Lung microvascular endothelial cell (primary cell): ENCODE results near the gene AHRR. TPM values are rescaled to one million over a fixed set of nuclear protein-coding genes. Genes with fewer than 3 reads are reported as not detected.
A peak's percentile ranks its signal among the peaks of the same experiment; 100 is the strongest.
"Not testable (repeated sequence)": the region's sequence is repeated elsewhere in the genome, so short reads cannot be mapped to it uniquely, and the experiment has no call there.

Source experiments
- DNase-seq, 2 donors: peaks; one replicate each; pipeline versions ENCODE4 v3.0.0 to v3.0.0-alpha.2; 2010; ENCODE audit warnings: low read depth in 2 of 2
- total RNA-seq: library from RNA; depleted of rRNA; stranded (reverse); fragments of >200 nt; gene quantifications from 2 replicates; pipeline ENCODE4 v1.2.1, GENCODE V29; 2014

AHRR gene
- 1.4 and 2.4 TPM in 2 replicates for total RNA-seq

GRCh38 chr5:321230-321725 is at the start of gene AHRR:
Gene AHRR, plus strand, starts transcription at chr5:321714. Its CDS starts 22,189 bp downstream, at chr5:343903.
- peak; percentile 69 to 73 for DNase-seq

- not testable (repeated sequence) for DNase-seq
These were observed 49.7 kb upstream of the AHRR start for GRCh38 chr5:271828-272167.

DNA sequence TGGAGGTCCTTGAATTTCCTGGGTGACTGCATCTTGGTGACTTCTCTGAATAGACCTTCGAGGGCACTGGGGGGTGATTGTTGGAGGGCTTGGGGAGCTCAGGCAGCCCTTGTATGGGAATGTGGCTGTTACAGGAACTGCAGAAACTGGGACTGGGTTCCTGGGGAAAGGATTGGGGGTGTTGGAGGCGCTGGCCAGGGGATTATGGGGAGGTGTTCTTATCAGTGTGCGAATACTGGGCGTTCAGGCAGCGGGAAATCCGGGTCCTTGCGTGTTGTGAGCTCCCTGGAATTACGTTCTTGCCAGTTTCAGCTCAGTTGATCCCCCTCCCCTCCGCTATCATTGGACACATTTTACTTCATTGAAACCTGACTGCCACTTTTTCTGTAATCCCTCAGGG is 48.4 kb upstream of the AHRR start:
- not testable (repeated sequence) for DNase-seq

DNA sequence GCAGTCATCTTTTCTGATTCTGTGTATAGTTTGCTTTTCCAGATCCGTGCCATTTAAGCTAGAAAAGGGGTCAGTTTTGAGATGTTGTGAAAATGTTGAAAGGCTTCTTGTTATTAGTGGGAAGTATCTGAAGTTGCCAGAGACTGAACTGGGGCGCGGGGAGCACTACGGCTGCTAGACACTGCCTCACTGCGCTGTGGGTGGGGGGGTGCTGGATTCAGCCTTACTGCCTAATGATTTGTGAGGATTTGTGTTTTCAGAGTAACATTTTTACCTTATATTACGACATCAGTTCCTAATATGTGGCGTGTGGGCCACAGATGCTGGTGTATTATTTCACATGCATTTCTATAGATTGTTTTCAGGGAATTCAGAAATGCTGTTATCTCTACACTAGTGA is 48.0 kb upstream of the AHRR start:
- not testable (repeated sequence) for DNase-seq

- DNase-seq: peak; percentile 18 to 81
These were observed 47.2 kb upstream of the AHRR start for GRCh38 chr5:274346-274745.

DNA sequence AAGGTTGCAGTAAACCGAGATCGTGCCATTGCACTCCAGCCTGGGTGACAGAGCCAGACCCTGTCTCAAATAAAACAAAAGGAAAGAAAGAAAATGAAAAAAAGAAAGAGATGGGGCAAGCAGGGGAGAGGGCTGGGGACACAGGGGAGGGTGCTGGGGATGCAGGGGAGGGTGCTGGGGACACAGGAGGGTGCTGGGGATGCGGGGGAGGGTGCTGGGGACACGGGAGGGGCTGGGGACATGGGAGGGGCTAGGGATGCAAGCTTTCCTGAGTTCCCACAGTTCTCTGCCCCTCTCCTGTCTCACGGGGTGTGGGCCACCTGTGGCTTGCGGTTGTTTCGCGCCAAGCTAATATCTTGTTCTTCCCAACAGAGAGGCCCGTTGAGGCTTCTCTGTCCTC is 42.9 kb upstream of the AHRR start:
- no peak for DNase-seq

DNA sequence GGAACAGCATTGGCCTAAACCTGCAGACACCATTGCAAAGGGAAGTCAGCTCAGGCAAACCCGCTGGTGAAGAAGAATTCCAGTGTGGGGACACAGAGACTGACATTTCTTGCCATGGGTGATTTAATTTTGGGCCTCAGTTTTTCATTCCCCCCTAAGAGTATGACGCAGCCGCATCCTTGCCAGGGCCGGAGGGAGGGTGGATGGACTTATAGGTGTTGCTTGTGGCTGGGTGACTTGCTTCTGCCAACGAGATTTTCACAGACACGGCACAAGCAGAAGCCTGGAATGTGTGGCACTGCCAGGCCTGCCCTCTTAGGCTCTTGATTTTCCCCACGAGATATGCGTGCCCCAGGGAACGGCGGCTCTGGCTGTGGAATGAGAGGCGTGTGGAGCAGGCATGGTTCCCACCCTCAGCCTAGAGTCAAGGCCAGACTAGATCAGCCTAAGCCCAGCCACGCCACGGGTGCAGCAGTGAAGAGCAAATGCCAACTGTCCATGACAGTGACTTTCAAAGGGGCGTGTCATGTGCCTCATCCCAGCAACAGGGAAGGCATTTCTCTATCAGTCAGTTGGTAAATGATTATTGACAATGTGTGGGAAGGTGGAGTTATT is 42.4 kb upstream of the AHRR start:
- not testable (repeated sequence) for DNase-seq

GRCh38 chr5:285991-286557 is 35.4 kb upstream of the AHRR start:
- no peak for DNase-seq

- not testable (repeated sequence) for DNase-seq
These were observed 31.3 kb upstream of the AHRR start for GRCh38 chr5:290200-290599.

DNA sequence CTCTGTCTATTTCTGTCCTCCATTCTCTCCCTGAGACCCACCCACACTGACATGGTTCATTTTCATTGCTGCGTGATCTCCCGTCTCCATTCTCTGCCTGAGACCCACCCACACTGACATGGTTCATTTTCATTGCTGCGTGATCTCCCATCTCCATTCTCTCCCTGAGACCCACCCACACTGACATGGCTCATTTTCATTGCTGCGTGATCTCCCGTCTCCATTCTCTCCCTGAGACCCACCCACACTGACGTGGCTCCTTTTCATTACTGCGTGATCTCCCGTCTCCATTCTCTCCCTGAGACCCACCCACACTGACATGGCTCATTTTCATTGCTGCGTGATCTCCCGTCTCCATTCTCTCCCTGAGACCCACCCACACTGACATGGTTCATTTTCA is 30.2 kb upstream of the AHRR start:
- DNase-seq: not testable (repeated sequence)

DNA sequence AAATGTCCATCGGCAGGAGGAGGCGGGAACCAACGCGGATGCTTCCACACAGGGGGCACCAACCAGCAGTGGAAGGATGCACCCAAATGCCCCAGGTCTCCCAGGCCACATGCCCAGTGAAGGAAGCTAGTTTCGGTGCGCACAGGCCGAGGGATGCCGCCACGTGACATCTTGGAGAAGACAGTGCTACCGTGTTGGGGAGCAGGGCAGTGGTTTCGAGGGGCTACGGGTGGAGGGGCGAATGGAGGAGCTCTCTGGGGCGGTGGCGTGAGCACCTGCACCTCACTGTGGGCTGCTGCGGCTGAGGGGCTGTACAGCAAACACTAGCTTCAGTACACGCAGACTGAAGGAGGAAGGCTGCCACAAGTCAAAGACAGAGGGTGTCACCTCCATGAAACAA is 26.7 kb upstream of the AHRR start:
- not testable (repeated sequence) for DNase-seq

- DNase-seq: not testable (repeated sequence)
These were observed 25.3 kb upstream of the AHRR start for GRCh38 chr5:296207-296606.

DNA sequence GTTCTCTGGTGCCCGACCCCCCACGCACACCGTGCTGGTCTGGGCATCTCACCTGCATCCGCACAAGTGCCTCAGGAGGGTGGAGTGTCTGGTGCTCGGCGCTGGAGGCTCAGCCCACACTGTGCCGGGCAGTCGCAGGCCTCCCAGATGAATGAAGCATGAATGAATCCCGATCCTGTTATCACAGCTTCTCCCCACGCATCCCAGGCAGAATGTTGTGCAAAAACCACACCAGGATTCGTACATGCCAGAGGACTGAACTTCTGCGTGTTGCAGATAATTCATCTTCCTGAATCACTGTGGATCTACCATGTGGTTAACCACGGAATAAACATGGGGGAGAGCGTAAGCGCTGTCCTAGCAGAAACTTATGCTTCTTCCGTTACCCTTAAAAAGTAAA is 24.6 kb upstream of the AHRR start:
- not testable (repeated sequence) for DNase-seq

DNA sequence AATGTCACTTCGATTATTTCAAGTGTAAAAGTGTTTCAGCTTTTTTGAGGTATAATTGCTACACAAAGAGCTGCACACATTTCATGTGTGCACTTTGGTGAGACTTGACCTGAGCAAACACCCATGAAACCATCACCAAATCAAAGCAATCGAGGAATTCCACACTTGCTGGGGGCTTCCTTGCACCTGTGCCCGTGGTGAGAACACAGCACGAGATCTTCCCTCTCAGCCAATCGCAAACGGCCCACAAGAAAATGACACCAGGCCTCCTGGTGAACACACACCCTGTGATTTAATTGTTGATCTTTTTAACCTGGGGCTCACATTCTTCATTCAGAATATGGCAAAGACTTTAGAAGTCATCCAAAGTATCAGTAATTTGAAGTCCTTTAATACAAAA is 24.1 kb upstream of the AHRR start:
- DNase-seq: not testable (repeated sequence)

DNA sequence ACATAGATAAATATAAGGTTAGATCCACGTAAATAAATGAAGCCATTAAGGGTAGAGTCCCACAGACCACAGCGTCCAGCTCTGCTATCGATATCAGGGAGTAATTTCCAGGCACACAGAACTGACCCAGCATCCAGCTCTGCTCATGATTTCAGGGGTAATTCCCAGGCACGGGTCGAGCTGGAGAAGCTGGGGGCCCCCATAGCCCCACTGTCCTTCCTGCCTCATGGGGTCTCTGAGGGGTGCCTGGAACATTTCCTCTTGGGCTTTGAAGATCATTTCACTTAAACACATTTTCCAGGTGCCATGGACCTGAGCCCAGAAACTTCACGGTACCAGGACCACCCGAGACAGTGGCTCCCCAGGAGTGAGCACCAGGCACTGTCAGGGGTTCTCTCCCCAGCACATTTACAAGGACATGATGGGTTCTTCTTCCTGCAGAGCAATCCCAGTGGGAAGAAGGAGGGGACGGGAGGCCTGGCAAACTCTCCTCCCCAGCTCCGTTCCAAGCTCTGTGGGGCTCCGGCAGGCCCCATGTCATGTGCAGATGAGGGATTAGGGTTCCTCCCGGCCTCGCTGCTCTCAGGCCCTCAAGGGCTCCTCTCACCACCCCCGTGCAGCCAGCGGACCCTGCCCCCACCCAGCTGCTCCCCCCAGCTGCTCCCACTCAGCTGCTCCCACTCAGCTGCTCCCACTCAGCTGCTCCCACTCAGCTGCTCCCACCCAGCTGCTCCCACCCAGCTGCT is 23.4 kb upstream of the AHRR start:
- DNase-seq: not testable (repeated sequence)

DNA sequence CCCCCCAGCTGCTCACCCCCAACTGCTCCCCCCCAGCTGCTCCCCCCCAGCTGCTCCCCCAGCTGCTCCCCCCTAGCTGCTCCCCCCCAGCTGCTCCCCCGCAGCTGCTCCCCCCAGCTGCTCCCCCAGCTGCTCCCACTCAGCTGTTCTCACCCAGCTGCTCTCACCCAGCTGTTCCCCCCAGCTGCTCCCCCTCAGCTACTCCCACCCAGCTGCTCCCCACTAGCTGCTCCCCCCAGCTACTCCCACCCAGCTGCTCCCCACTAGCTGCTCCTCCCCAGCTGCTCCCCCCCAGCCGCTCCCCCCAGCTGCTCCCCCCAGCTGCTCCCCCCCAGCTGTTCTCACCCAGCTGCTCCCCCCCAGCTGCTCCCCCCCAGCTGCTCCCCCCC is 22.8 kb upstream of the AHRR start:
- DNase-seq: no peak

- DNase-seq: not testable (repeated sequence)
These were observed 21.6 kb upstream of the AHRR start for GRCh38 chr5:299921-300320.

DNA sequence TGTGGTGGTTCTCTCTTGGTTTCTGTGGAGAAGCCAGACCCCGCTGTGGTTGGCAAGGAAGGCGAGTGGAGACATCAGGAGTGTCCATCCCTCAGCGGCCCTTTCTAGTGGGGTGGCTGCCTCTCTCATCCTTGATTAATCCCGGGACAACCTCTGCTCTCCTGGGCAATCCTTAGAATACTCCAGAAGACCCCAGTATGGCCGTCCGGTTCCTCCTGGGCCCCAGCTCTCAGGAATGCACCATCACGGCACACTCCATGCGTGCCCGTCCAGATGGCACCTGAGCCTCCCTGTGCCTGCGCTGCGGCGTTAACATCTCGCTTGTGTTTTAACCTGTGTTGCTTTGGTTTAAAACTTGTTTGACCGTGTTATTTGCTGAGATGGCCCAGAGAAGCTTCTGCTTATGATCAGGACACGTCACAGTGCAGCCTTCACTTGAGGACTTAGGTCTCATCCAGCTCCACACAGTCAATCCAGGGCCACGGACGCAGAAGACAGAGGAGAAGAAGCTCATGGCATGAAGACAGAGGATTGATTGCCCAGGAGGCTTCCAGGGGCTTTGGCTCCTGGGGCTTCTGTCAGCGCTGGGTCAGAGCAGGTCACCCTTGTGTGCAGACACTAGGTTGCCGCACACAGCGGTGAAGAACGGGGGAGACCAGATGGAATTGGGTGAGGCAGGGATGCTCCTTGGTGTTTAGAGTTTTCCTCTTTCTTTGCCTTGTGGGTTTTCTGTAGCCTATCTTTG is 20.7 kb upstream of the AHRR start:
- DNase-seq: not testable (repeated sequence)

GRCh38 chr5:302416-302815 is 19.1 kb upstream of the AHRR start:
- not testable (repeated sequence) for DNase-seq

DNA sequence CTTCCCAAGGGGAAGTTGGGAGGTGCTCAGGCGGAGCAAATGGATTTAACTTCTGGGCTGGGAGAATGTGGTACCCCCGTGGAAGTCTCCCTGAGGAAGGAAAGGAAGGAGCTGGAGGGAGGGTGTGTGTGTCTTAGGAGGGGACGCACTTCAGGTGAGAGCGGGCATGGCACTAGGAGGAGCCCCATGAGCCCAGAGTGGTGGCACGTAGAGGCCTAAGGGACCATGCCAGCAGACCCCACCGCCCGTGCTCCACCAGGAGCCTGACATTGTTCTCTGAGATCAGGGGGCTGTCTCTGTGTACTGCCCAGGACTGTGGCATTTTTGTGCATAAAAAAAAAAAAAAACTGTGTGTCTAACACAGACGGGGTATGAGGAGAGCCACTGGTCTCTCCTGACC is 18.5 kb upstream of the AHRR start:
- DNase-seq: no peak

DNA sequence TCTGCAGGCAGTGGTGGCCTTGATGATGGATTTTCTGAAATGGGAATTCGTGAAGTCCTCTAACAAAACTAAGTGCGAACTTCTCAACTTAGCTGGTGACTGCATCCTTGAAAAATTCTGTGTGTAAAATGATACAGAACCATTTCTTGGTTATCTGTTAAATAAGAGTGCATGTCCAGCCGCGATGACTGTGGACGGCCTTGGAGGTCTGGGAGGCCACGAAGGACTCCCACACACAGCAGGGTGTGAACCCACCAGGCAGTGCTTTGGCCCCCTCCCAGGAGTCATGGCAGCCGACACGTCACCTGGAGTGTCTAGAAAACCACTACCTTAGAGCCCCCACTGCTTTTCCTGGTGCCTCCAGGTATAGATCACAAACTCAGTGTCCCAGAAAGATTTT is 17.8 kb upstream of the AHRR start:
- DNase-seq: not testable (repeated sequence)

- no peak for DNase-seq
These were observed 16.5 kb upstream of the AHRR start for GRCh38 chr5:305050-305449.
